WTC11 (cell line): ENCODE results near the gene ANKRD11. TPM values are rescaled to one million over a fixed set of nuclear protein-coding genes. Genes with fewer than 3 reads are reported as not detected.
A peak's percentile ranks its signal among the peaks of the same experiment; 100 is the strongest.

Source experiments
- ATAC-seq: fragments of 200-7000 bp; cut with Tn5 transposase; 2 replicates; pipeline ENCODE4 v1.10.0; 2021; ENCODE audit warnings: mild to moderate bottlenecking, moderate library complexity
- CTCF ChIA-PET: fragments of 300-600 bp; sonication (Branson Sonifier 250); formaldehyde crosslinking; loops from one replicate; lab custom pipeline; 2021; ENCODE audit warnings: antibody characterized with exemption; lab: Charles Lee
- POLR2A ChIA-PET: fragments of 350-600 bp; sonication (Branson Sonifier 250); formaldehyde crosslinking; loops from one replicate; lab custom pipeline; 2021; ENCODE audit warnings: antibody characterized with exemption; lab: Charles Lee
- DNase-seq: peaks from one replicate; pipeline ENCODE4 v3.0.0; 2021; ENCODE audit warnings: low spot score
- H3K27ac Mint-ChIP-seq: 2 replicates; pipeline ENCODE4 v1.8.0; 2021; ENCODE audit warnings: mixed read lengths
- H3K27me3 Mint-ChIP-seq: 2 replicates; pipeline ENCODE4 v1.8.0; 2021; ENCODE audit warnings: low read depth, mild to moderate bottlenecking, moderate library complexity, mixed read lengths
- H3K36me3 Mint-ChIP-seq: 2 replicates; pipeline ENCODE4 v1.8.0; 2021; ENCODE audit warnings: mixed read lengths
- H3K4me1 Mint-ChIP-seq: 2 replicates; pipeline ENCODE4 v1.8.0; 2022; ENCODE audit warnings: mixed read lengths
- H3K4me3 Mint-ChIP-seq: 2 replicates; pipeline ENCODE4 v1.8.0; 2021; ENCODE audit warnings: mild to moderate bottlenecking, moderate library complexity, mixed read lengths
- H3K9me3 Mint-ChIP-seq: 2 replicates; pipeline ENCODE4 v1.8.0; 2021; ENCODE audit warnings: mixed read lengths
- AFF4 ChIP-seq: sonication (generic); formaldehyde crosslinking; IDR thresholded peaks from 2 replicates; pipeline ENCODE4 v1.8.1; 2023; ENCODE audit warnings: mild to moderate bottlenecking, missing genetic modification reagents, borderline replicate concordance
- ARID4B ChIP-seq: sonication (generic); formaldehyde crosslinking; IDR thresholded peaks from 2 replicates; pipeline ENCODE4 v1.8.0; 2023; ENCODE audit warnings: missing genetic modification reagents, mild to moderate bottlenecking, borderline replicate concordance
- GRHL2 ChIP-seq: fragments of 250-450 bp; sonication (Bioruptor Pico); IDR thresholded peaks from 2 replicates; pipeline ENCODE4 v1.8.0; 2022; ENCODE audit warnings: mild to moderate bottlenecking, moderate library complexity; ENCODE audit not compliant: insufficient replicate concordance, severe bottlenecking
- NR1H2 ChIP-seq: sonication (generic); formaldehyde crosslinking; IDR thresholded peaks from 2 replicates; pipeline ENCODE4 v1.9.0; 2021; ENCODE audit warnings: mild to moderate bottlenecking, moderate library complexity, missing genetic modification reagents
- NR3C1 ChIP-seq: sonication (generic); formaldehyde crosslinking; conservative IDR thresholded peaks from 2 replicates; pipeline ENCODE4 v1.8.1; 2023; ENCODE audit warnings: low read depth, mild to moderate bottlenecking, missing genetic modification reagents
- RORB ChIP-seq: fragments of 250-450 bp; sonication (Bioruptor Pico); IDR thresholded peaks from 2 replicates; pipeline ENCODE4 v1.9.0; 2021; ENCODE audit warnings: mild to moderate bottlenecking
- SMAD4 ChIP-seq: sonication (generic); formaldehyde crosslinking; IDR thresholded peaks from 2 replicates; pipeline ENCODE4 v1.8.0; 2022; ENCODE audit warnings: mild to moderate bottlenecking, missing genetic modification reagents
- TP53 ChIP-seq: sonication (generic); formaldehyde crosslinking; IDR thresholded peaks from 2 replicates; pipeline ENCODE4 v1.8.1; 2023; ENCODE audit warnings: mild to moderate bottlenecking, missing genetic modification reagents
- total RNA-seq: library from RNA; stranded (reverse); gene quantifications from 3 replicates; pipeline ENCODE4 v1.2.3, GENCODE V29; 2021
- TF ChIP-seq, protein P1 (sequence below): fragments of 250-450 bp; sonication (Bioruptor Pico); IDR thresholded peaks from 2 replicates; pipeline ENCODE4 v1.8.0; 2021; ENCODE audit warnings: mild to moderate bottlenecking

ANKRD11 gene
- total RNA-seq, 1 experiment from 2014 or later: 184 TPM

GRCh38 chr16:89337965-89338364 lies 152.4 kb downstream of the ANKRD11 start:
- TF ChIP-seq RORB (CRISPR knock-in tag): no peak
- TF ChIP-seq GRHL2 (CRISPR knock-in tag): no peak
- no peak for TF ChIP-seq NR1H2 (CRISPR knock-in tag)
- no peak for TF ChIP-seq ARID4B
- no peak for TF ChIP-seq TP53
- TF ChIP-seq, protein P1, sequence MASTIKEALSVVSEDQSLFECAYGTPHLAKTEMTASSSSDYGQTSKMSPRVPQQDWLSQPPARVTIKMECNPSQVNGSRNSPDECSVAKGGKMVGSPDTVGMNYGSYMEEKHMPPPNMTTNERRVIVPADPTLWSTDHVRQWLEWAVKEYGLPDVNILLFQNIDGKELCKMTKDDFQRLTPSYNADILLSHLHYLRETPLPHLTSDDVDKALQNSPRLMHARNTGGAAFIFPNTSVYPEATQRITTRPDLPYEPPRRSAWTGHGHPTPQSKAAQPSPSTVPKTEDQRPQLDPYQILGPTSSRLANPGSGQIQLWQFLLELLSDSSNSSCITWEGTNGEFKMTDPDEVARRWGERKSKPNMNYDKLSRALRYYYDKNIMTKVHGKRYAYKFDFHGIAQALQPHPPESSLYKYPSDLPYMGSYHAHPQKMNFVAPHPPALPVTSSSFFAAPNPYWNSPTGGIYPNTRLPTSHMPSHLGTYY (CRISPR knock-in tag): no peak
- TF ChIP-seq AFF4: no peak
- Mint-ChIP-seq H3K27me3 (no peaks in the 10 kb centered on the region), H3K4me1 (peaks cover 45% of the 10 kb centered on the region), H3K4me3 (no peak overlapping the region), H3K9me3 (no peaks in the 10 kb centered on the region), H3K36me3 (no peaks in the 10 kb centered on the region), H3K27ac (peak overlapping the region; percentile 70; the same call in 1 of the 2 replicates)
- no peak for ATAC-seq
- ChIA-PET CTCF (no interaction called here), POLR2A (interaction anchor here (0.6 kb wide), 1 partner anchor 42 kb away, joined by 4 read pairs; no protein-coding TSS in a partner anchor)
- no peak for DNase-seq

GRCh38 chr16:89335803-89336485 lies 154.4 kb downstream of the ANKRD11 start:
- DNase-seq: no peak
- H3K27me3 Mint-ChIP-seq: no peaks in the 10 kb centered on the region
- peaks cover 57% of the 10 kb centered on the region for H3K4me1 Mint-ChIP-seq
- H3K9me3 Mint-ChIP-seq: no peaks in the 10 kb centered on the region
- POLR2A ChIA-PET: interaction anchor here (0.6 kb wide), 1 partner anchor 581 kb away, joined by 3 read pairs; no protein-coding TSS in a partner anchor
- ATAC-seq: no peak
- CTCF ChIA-PET: interaction anchor here (0.6 to 1.5 kb wide), 11 partner anchors 8 to 221 kb away, joined by 3 to 8 read pairs (median 4); no protein-coding TSS in a partner anchor
- H3K27ac Mint-ChIP-seq: peak overlapping the region; percentile 74; the same call in 1 of the 2 replicates
- TF ChIP-seq SMAD4 (CRISPR knock-in tag): no peak
- no peak overlapping the region for H3K4me3 Mint-ChIP-seq
- H3K36me3 Mint-ChIP-seq: no peaks in the 10 kb centered on the region

DNA sequence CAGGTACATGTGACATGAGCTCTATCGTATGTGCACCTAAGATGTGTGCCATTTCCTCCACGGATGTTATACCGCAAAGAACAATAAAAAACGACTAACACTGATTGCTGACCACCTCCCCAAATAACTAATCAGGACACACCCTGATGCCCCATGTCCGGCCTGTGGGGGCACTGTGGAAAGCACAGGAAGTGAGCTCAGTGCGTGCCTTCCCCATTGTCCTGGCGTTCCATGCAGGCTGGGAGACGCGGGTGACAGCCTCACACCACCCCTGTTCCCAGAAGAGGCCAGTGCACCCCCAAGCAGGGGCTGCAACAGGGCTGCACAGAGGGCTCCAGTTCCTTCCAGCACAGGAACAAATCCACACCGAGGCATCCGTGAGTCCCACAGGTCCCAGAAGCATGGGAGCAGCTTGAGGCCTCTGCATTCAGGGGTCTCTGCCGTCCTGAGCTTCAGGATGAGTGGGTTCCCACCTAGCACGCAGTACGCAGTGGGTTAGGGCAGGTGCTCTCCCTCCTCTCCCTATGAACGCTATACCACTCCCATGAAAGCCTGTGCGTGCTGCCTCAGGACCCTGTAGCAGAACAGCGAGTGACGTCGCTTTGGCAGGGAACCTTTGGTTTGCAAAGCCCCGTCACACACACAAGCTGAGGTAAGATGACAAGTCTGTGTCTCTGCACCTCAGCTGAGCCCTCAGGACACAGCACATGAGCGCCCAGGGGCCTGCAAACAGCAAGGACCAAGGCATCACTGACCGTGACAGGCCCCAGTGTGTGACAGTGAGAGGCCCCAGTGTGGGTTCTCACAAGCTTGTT lies 155.2 kb downstream of the ANKRD11 start:
- no peak for TF ChIP-seq NR3C1 (CRISPR knock-in tag)
- H3K4me3 Mint-ChIP-seq: no peak overlapping the region
- H3K4me1 Mint-ChIP-seq: peaks cover 54% of the 10 kb centered on the region
- no peaks in the 10 kb centered on the region for H3K36me3 Mint-ChIP-seq
- H3K27ac Mint-ChIP-seq: peak overlapping the region; percentile 91
- DNase-seq (no peak), ATAC-seq (peak; percentile 52)
- H3K9me3 Mint-ChIP-seq: no peaks in the 10 kb centered on the region
- CTCF ChIA-PET: interaction anchor here (0.6 to 1.5 kb wide), 12 partner anchors 9 to 222 kb away, joined by 3 to 8 read pairs (median 4); no protein-coding TSS in a partner anchor
- POLR2A ChIA-PET: no interaction called here
- H3K27me3 Mint-ChIP-seq: no peaks in the 10 kb centered on the region
